Lung (tissue), 12 donors: ENCODE results near the gene TBP. TPM values are rescaled to one million over a fixed set of nuclear protein-coding genes. Genes with fewer than 3 reads are reported as not detected.
"Not testable (repeated sequence)": the region's sequence is repeated elsewhere in the genome, so short reads cannot be mapped to it uniquely, and the experiment has no call there.

Source experiments
- ATAC-seq: fragments of 200-7000 bp; cut with Tn5 transposase; one replicate; pipeline ENCODE4 v1.9.1; 2020; ENCODE audit warnings: moderate number of reproducible peaks; ENCODE audit not compliant: insufficient read depth, low FRiP score
- DNase-seq, 3 donors: peaks; one replicate each; pipeline ENCODE4 v3.0.0-alpha.2; 2013 to 2017
- H3K27ac ChIP-seq, 2 donors: one replicate each; pipeline ENCODE4 v1.5.1; 2013; ENCODE audit warnings: mild to moderate bottlenecking in 2 of 2, moderate library complexity in 2 of 2, control low read depth in 1 of 2, inconsistent platforms in 1 of 2, low read depth in 1 of 2, low read length in 1 of 2
- H3K27me3 ChIP-seq, 3 donors: one replicate each; pipeline ENCODE4 v1.5.1; 2013; ENCODE audit warnings: low read length in 2 of 3; ENCODE audit not compliant: control insufficient read depth in 3 of 3, insufficient read depth in 3 of 3
- H3K36me3 ChIP-seq, 4 donors: one replicate each; pipeline ENCODE4 v1.5.1; 2013; ENCODE audit warnings: low read length in 4 of 4, mild to moderate bottlenecking in 1 of 4, moderate library complexity in 1 of 4; ENCODE audit not compliant: control insufficient read depth in 4 of 4, insufficient read depth in 4 of 4
- H3K4me1 ChIP-seq, 5 donors: one replicate each; pipeline ENCODE4 v1.5.1; 2013; ENCODE audit warnings: low read length in 5 of 5, mild to moderate bottlenecking in 2 of 5, moderate library complexity in 1 of 5; ENCODE audit not compliant: control insufficient read depth in 5 of 5, insufficient read depth in 5 of 5
- H3K4me3 ChIP-seq: one replicate; pipeline ENCODE4 v1.5.1; 2013; ENCODE audit warnings: mild to moderate bottlenecking, control low read depth, moderate library complexity
- H3K9ac ChIP-seq, 2 donors: one replicate each; pipeline ENCODE4 v1.5.1; 2013; ENCODE audit warnings: low read length in 2 of 2, control low read depth in 1 of 2; ENCODE audit not compliant: insufficient read depth in 1 of 2
- H3K9me3 ChIP-seq, 4 donors: one replicate each; pipeline ENCODE4 v1.5.1; 2013; ENCODE audit warnings: low read length in 3 of 4, mild to moderate bottlenecking in 1 of 4, moderate library complexity in 1 of 4; ENCODE audit not compliant: control insufficient read depth in 4 of 4, insufficient read depth in 3 of 4
- CTCF ChIP-seq: IDR thresholded peaks from 2 replicates; pipeline ENCODE4 v1.5.1; 2012; ENCODE audit warnings: mild to moderate bottlenecking; ENCODE audit errors: control extremely low read depth, extremely low read depth
- WGBS, 2 donors: extraction: QIAGEN DNeasy Blood & Tissue Kit; methylation state at CpG; one replicate each; pipeline ENCODE4 v1.1.7; 2013; 5-methylcytosine and 5-hydroxymethylcytosine counted together
- polyA plus RNA-seq, 2 donors: library from polyadenylated mRNA; stranded (reverse); fragments of 200-250 nt; gene quantifications; one replicate each; pipeline ENCODE4 v1.2.1, GENCODE V29; 2013
- total RNA-seq, 2 donors: library from RNA; depleted of rRNA in 1 of 2; stranded (reverse); fragments of >200 nt in 1 of 2; gene quantifications; one replicate each; pipeline ENCODE4 v1.2.1, GENCODE V29; 2014 to 2021
- donor health status: control.
- donor health status: control.
- donor health status: Bipolar disorder and iron deficiency.
- donor health status: healthy.
- donor health status: DM: yes; HTN: yes; CAD: no.

Gene TBP
- total and polyA plus RNA-seq, 4 donors: 9.2 to 13.7 (median 11.3) TPM

- ATAC-seq (no peak), DNase-seq (no peak)
- no peak overlapping the region for H3K4me3 ChIP-seq
- H3K36me3 ChIP-seq: no peaks in the 10 kb centered on the region
- no peak overlapping the region for H3K27ac ChIP-seq
- WGBS, 2 donors: 60 to 76% methylated on average over 4 of the region's 4 CpGs
- H3K27me3 ChIP-seq: peaks cover 0 to 11% (median 7%) of the 10 kb centered on the region in 3 donors
- peaks cover 0 to 9% (median 0%) of the 10 kb centered on the region in 5 donors for H3K4me1 ChIP-seq
- H3K9ac ChIP-seq: no peak overlapping the region
- TF ChIP-seq CTCF: no peak
- H3K9me3 ChIP-seq: peaks cover 0 to 16% (median 1%) of the 10 kb centered on the region in 4 donors
Measured at GRCh38 chr6:170506446-170506845, 47.7 kb upstream of the TBP start.

- H3K27ac ChIP-seq, H3K9me3 ChIP-seq, ATAC-seq, H3K4me3 ChIP-seq, H3K36me3 ChIP-seq, H3K4me1 ChIP-seq, H3K9ac ChIP-seq: not testable (repeated sequence)
- 74 to 81% methylated on average over 2 of the region's 2 CpGs for WGBS, 2 donors
- peaks cover 0 to 13% (median 12%) of the 10 kb centered on the region in 3 donors for H3K27me3 ChIP-seq
- peak in 2 of 3 donors; percentile 52 to 62 for DNase-seq
Measured at GRCh38 chr6:170507728-170508127, 46.4 kb upstream of the TBP start.

GRCh38 chr6:170508275-170508674 is 45.9 kb upstream of the TBP start:
- H3K4me1 ChIP-seq, ATAC-seq, H3K4me3 ChIP-seq, H3K9me3 ChIP-seq, DNase-seq, H3K27ac ChIP-seq, H3K36me3 ChIP-seq, H3K9ac ChIP-seq: not testable (repeated sequence)
- WGBS, 2 donors: 90% methylated on average over 1 of the region's 1 CpG; no CpG with 5 or more reads in 1 of the 2 donors
- peaks cover 0 to 13% (median 12%) of the 10 kb centered on the region in 3 donors for H3K27me3 ChIP-seq

- not testable (repeated sequence) for H3K9ac ChIP-seq, H3K27ac ChIP-seq, H3K4me3 ChIP-seq, H3K9me3 ChIP-seq, H3K36me3 ChIP-seq, ATAC-seq, H3K4me1 ChIP-seq
- WGBS, 2 donors: 76 to 82% methylated on average over 5 of the region's 5 CpGs
- H3K27me3 ChIP-seq: peaks cover 0 to 13% (median 12%) of the 10 kb centered on the region in 3 donors
- DNase-seq: peak in 2 of 3 donors; percentile 66 to 91
Measured at GRCh38 chr6:170508892-170509722, 45.1 kb upstream of the TBP start.

GRCh38 chr6:170509723-170510018 is 44.5 kb upstream of the TBP start:
- DNase-seq (peak in 2 of 3 donors; percentile 57 to 71), ATAC-seq (no peak)
- no peak for TF ChIP-seq CTCF
- Histone ChIP-seq H3K4me1 (peaks cover 0 to 9% (median 0%) of the 10 kb centered on the region in 5 donors), H3K9ac (no peak overlapping the region), H3K9me3 (no peaks in the 10 kb centered on the region), H3K27me3 (peaks cover 0 to 13% (median 12%) of the 10 kb centered on the region in 3 donors), H3K27ac (no peak overlapping the region), H3K4me3 (no peak overlapping the region), H3K36me3 (no peaks in the 10 kb centered on the region)
- 89 to 94% methylated on average over 3 of the region's 3 CpGs for WGBS, 2 donors
